ENCODE data around the gene NPR2.

Gene NPR2

GRCh38 chr9:35844628-35845270 is 53.4 kb downstream of the NPR2 start:
- 43 to 74% methylated on average over 4 to 5 of the region's 7 CpGs for WGBS, 2 experiments (ENCODE audit: insufficient coverage in 2 of 2)
- H3K4me3 ChIP-seq (ENCODE audit: extremely low read depth, insufficient read depth, low read length, poor library complexity, severe bottlenecking): no peak overlapping the region
- H3K4me1 ChIP-seq (ENCODE audit: control insufficient read depth, insufficient read depth, low read length, poor library complexity, severe bottlenecking): peaks cover 5% of the 10 kb centered on the region
- H3K36me3 ChIP-seq (ENCODE audit: control insufficient read depth, insufficient read depth, low read length): peaks cover 7% of the 10 kb centered on the region
- H3K27ac ChIP-seq (ENCODE audit: low read depth, low read length, severe bottlenecking): no peak overlapping the region
- H3K9me3 ChIP-seq (ENCODE audit: control insufficient read depth, low read length): no peaks in the 10 kb centered on the region

GRCh38 chr9:35845824-35846771 is 54.7 kb downstream of the NPR2 start:
- Histone ChIP-seq H3K4me3 (ENCODE audit: extremely low read depth, insufficient read depth, low read length, poor library complexity, severe bottlenecking) (no peak overlapping the region), H3K4me1 (ENCODE audit: control insufficient read depth, insufficient read depth, low read length, poor library complexity, severe bottlenecking) (peaks cover 5% of the 10 kb centered on the region), H3K36me3 (ENCODE audit: control insufficient read depth, insufficient read depth, low read length) (peaks cover 7% of the 10 kb centered on the region), H3K9me3 (ENCODE audit: control insufficient read depth, low read length) (no peaks in the 10 kb centered on the region), H3K27ac (ENCODE audit: low read depth, low read length, severe bottlenecking) (no peak overlapping the region)
- WGBS, 2 experiments (ENCODE audit: insufficient coverage in 2 of 2): 64 to 73% methylated on average over 45 to 47 of the region's 53 CpGs

GRCh38 chr9:35847792-35848572 is 56.6 kb downstream of the NPR2 start:
- Histone ChIP-seq H3K4me1 (ENCODE audit: control insufficient read depth, insufficient read depth, low read length, poor library complexity, severe bottlenecking) (peaks cover 5% of the 10 kb centered on the region), H3K36me3 (ENCODE audit: control insufficient read depth, insufficient read depth, low read length) (peaks cover 7% of the 10 kb centered on the region), H3K27ac (ENCODE audit: low read depth, low read length, severe bottlenecking) (no peak overlapping the region), H3K9me3 (ENCODE audit: control insufficient read depth, low read length) (no peaks in the 10 kb centered on the region), H3K4me3 (ENCODE audit: extremely low read depth, insufficient read depth, low read length, poor library complexity, severe bottlenecking) (no peak overlapping the region)
- WGBS, 2 experiments (ENCODE audit: insufficient coverage in 2 of 2): 90 to 100% methylated on average over 2 of the region's 4 CpGs

GRCh38 chr9:35852267-35852815 is 61.0 kb downstream of the NPR2 start:
- Histone ChIP-seq H3K4me3 (ENCODE audit: extremely low read depth, insufficient read depth, low read length, poor library complexity, severe bottlenecking) (no peak overlapping the region), H3K9me3 (ENCODE audit: control insufficient read depth, low read length) (no peaks in the 10 kb centered on the region), H3K4me1 (ENCODE audit: control insufficient read depth, insufficient read depth, low read length, poor library complexity, severe bottlenecking) (no peaks in the 10 kb centered on the region), H3K27ac (ENCODE audit: low read depth, low read length, severe bottlenecking) (no peak overlapping the region), H3K36me3 (ENCODE audit: control insufficient read depth, insufficient read depth, low read length) (no peaks in the 10 kb centered on the region)
- 100% methylated on average over 1 of the region's 2 CpGs for WGBS, 2 experiments (ENCODE audit: insufficient coverage in 2 of 2)

- Histone ChIP-seq H3K4me1 (ENCODE audit: control insufficient read depth, insufficient read depth, low read length, poor library complexity, severe bottlenecking) (no peaks in the 10 kb centered on the region), H3K36me3 (ENCODE audit: control insufficient read depth, insufficient read depth, low read length) (no peaks in the 10 kb centered on the region), H3K4me3 (ENCODE audit: extremely low read depth, insufficient read depth, low read length, poor library complexity, severe bottlenecking) (no peak overlapping the region), H3K9me3 (ENCODE audit: control insufficient read depth, low read length) (no peaks in the 10 kb centered on the region), H3K27ac (ENCODE audit: low read depth, low read length, severe bottlenecking) (no peak overlapping the region)
- WGBS, 2 experiments (ENCODE audit: insufficient coverage in 2 of 2): 90 to 93% methylated on average over 15 to 25 of the region's 25 CpGs
Observed at GRCh38 chr9:35852876-35853865, 61.8 kb downstream of the NPR2 start.

GRCh38 chr9:35854091-35854762 is 62.8 kb downstream of the NPR2 start:
- Histone ChIP-seq H3K27ac (ENCODE audit: low read depth, low read length, severe bottlenecking) (no peak overlapping the region), H3K4me3 (ENCODE audit: extremely low read depth, insufficient read depth, low read length, poor library complexity, severe bottlenecking) (no peak overlapping the region), H3K36me3 (ENCODE audit: control insufficient read depth, insufficient read depth, low read length) (no peaks in the 10 kb centered on the region), H3K4me1 (ENCODE audit: control insufficient read depth, insufficient read depth, low read length, poor library complexity, severe bottlenecking) (no peaks in the 10 kb centered on the region), H3K9me3 (ENCODE audit: control insufficient read depth, low read length) (no peaks in the 10 kb centered on the region)
- WGBS, 2 experiments (ENCODE audit: insufficient coverage in 2 of 2): 88 to 100% methylated on average over 1 to 2 of the region's 7 CpGs

GRCh38 chr9:35856206-35856605 is 64.8 kb downstream of the NPR2 start:
- no peak overlapping the region for H3K27ac ChIP-seq (ENCODE audit: low read depth, low read length, severe bottlenecking)
- no peaks in the 10 kb centered on the region for H3K9me3 ChIP-seq (ENCODE audit: control insufficient read depth, low read length)
- no peaks in the 10 kb centered on the region for H3K36me3 ChIP-seq (ENCODE audit: control insufficient read depth, insufficient read depth, low read length)
- 79 to 82% methylated on average over 3 of the region's 3 CpGs for WGBS, 2 experiments (ENCODE audit: insufficient coverage in 2 of 2)
- H3K4me3 ChIP-seq (ENCODE audit: extremely low read depth, insufficient read depth, low read length, poor library complexity, severe bottlenecking): no peak overlapping the region
- no peaks in the 10 kb centered on the region for H3K4me1 ChIP-seq (ENCODE audit: control insufficient read depth, insufficient read depth, low read length, poor library complexity, severe bottlenecking)

- Histone ChIP-seq H3K4me3 (ENCODE audit: extremely low read depth, insufficient read depth, low read length, poor library complexity, severe bottlenecking) (no peak overlapping the region), H3K4me1 (ENCODE audit: control insufficient read depth, insufficient read depth, low read length, poor library complexity, severe bottlenecking) (no peaks in the 10 kb centered on the region)
Observed at GRCh38 chr9:35856882-35857281, 65.5 kb downstream of the NPR2 start.

GRCh38 chr9:35858458-35858857 is 67.1 kb downstream of the NPR2 start:
- WGBS, 2 experiments (ENCODE audit: insufficient coverage in 2 of 2): 84 to 95% methylated on average over 5 of the region's 5 CpGs
- Histone ChIP-seq H3K4me1 (ENCODE audit: control insufficient read depth, insufficient read depth, low read length, poor library complexity, severe bottlenecking) (no peaks in the 10 kb centered on the region), H3K27ac (ENCODE audit: low read depth, low read length, severe bottlenecking) (no peak overlapping the region), H3K4me3 (ENCODE audit: extremely low read depth, insufficient read depth, low read length, poor library complexity, severe bottlenecking) (no peak overlapping the region), H3K36me3 (ENCODE audit: control insufficient read depth, insufficient read depth, low read length) (no peaks in the 10 kb centered on the region), H3K9me3 (ENCODE audit: control insufficient read depth, low read length) (no peaks in the 10 kb centered on the region)

More at GRCh38 chr9:35856882-35857281, 65.5 kb downstream of the NPR2 start:
- H3K27ac ChIP-seq (ENCODE audit: low read depth, low read length, severe bottlenecking): no peak overlapping the region
- H3K9me3 ChIP-seq (ENCODE audit: control insufficient read depth, low read length): no peaks in the 10 kb centered on the region
- H3K36me3 ChIP-seq (ENCODE audit: control insufficient read depth, insufficient read depth, low read length): no peaks in the 10 kb centered on the region
- 79 to 92% methylated on average over 5 of the region's 5 CpGs for WGBS, 2 experiments (ENCODE audit: insufficient coverage in 2 of 2)

All from mesodermal cell (in vitro differentiated cells).